HG03045 (cell line): ENCODE measurements around the gene NDUFS2.

Source experiments
- ATAC-seq: cut with Tn5 transposase; IDR thresholded peaks from one replicate; pipeline ENCODE4 v1.9.1; 2021; ENCODE audit warnings: mild to moderate bottlenecking, moderate library complexity; ENCODE audit not compliant: unreplicated experiment

The NDUFS2 gene

GRCh38 chr1:161193561-161194235, 8.5 kb upstream of the NDUFS2 start:
- ATAC-seq, result no peak

GRCh38 chr1:161195171-161195570, 7.0 kb upstream of the NDUFS2 start:
- ATAC-seq, result no peak

GRCh38 chr1:161196111-161196510, 6.1 kb upstream of the NDUFS2 start:
- no peak for ATAC-seq

- ATAC-seq, result no peak
These were observed 5.4 kb upstream of the NDUFS2 start for GRCh38 chr1:161196521-161197451.

GRCh38 chr1:161197560-161198193, 4.5 kb upstream of the NDUFS2 start:
- ATAC-seq, result no peak

GRCh38 chr1:161198194-161198896, 3.8 kb upstream of the NDUFS2 start:
- ATAC-seq, result no peak

- ATAC-seq, result no peak
These were observed 3.2 kb upstream of the NDUFS2 start, which contains the start of gene ADAMTS4 for GRCh38 chr1:161198897-161199431. TSS of gene ADAMTS4 (minus strand) at chr1:161199054. CDS start at chr1:161198627, 427 bp downstream.

GRCh38 chr1:161199506-161200139, 2.5 kb upstream of the NDUFS2 start:
- no peak for ATAC-seq

- no peak for ATAC-seq
These were observed 1.7 kb upstream of the NDUFS2 start for GRCh38 chr1:161200421-161200991.

GRCh38 chr1:161200992-161201835, 953 bp upstream of the NDUFS2 start:
- ATAC-seq, result no peak

GRCh38 chr1:161206411-161207140, 4.4 kb downstream of the NDUFS2 start:
- ATAC-seq, result no peak

GRCh38 chr1:161207173-161207572, 5.0 kb downstream of the NDUFS2 start:
- ATAC-seq, result no peak

- peak; percentile 70 for ATAC-seq
These were observed 7.7 kb downstream of the NDUFS2 start for GRCh38 chr1:161209790-161210409.

- ATAC-seq, result no peak
These were observed 12.2 kb downstream of the NDUFS2 start for GRCh38 chr1:161214369-161214768.

GRCh38 chr1:161215076-161215475, 12.9 kb downstream of the NDUFS2 start, which contains the start of gene FCER1G:
TSS of gene FCER1G (plus strand) at chr1:161215295. CDS start at chr1:161215322, 27 bp downstream.
- no peak for ATAC-seq

GRCh38 chr1:161216945-161217712, 15.0 kb downstream of the NDUFS2 start:
- ATAC-seq, result peak; percentile 78

GRCh38 chr1:161217831-161218230, 15.7 kb downstream of the NDUFS2 start:
- ATAC-seq, result peak; percentile 13
